Epidermal melanocyte (primary cell): ENCODE results near the gene CPLANE1.
A peak's percentile ranks its signal among the peaks of the same experiment; 100 is the strongest.
"Not testable (repeated sequence)": the region's sequence is repeated elsewhere in the genome, so short reads cannot be mapped to it uniquely, and the experiment has no call there.

ENCODE experiments used
- DNase-seq: peaks from one replicate; pipeline ENCODE4 v3.0.0; 2011; ENCODE audit warnings: low spot score; ENCODE audit not compliant: insufficient read length

CPLANE1 gene

GRCh38 chr5:37248970-37249814, at the start of gene CPLANE1:
CPLANE1 (minus strand) TSS chr5:37249376; CDS start chr5:37247698, 1,678 bp downstream.
- DNase-seq: peak; percentile 58

GRCh38 chr5:37296313-37296712, 47.1 kb upstream of the CPLANE1 start:
- not testable (repeated sequence) for DNase-seq

GRCh38 chr5:37283214-37283820, 34.1 kb upstream of the CPLANE1 start:
- DNase-seq: no peak

- no peak for DNase-seq
Measured at GRCh38 chr5:37275511-37275910, 26.3 kb upstream of the CPLANE1 start.

GRCh38 chr5:37272511-37272910, 23.3 kb upstream of the CPLANE1 start:
- DNase-seq: no peak

GRCh38 chr5:37268100-37268499, 18.9 kb upstream of the CPLANE1 start:
- DNase-seq: not testable (repeated sequence)

- no peak for DNase-seq
Measured at GRCh38 chr5:37255774-37256358, 6.7 kb upstream of the CPLANE1 start.

GRCh38 chr5:37254581-37254980, 5.4 kb upstream of the CPLANE1 start:
- DNase-seq: no peak

GRCh38 chr5:37251665-37252064, 2.5 kb upstream of the CPLANE1 start:
- DNase-seq: no peak

GRCh38 chr5:37249815-37250164, 614 bp upstream of the CPLANE1 start:
- no peak for DNase-seq

GRCh38 chr5:37248421-37248969, 681 bp downstream of the CPLANE1 start:
- no peak for DNase-seq

GRCh38 chr5:37247496-37247895, 1.7 kb downstream of the CPLANE1 start:
- no peak for DNase-seq

GRCh38 chr5:37247036-37247435, 2.1 kb downstream of the CPLANE1 start:
- DNase-seq: no peak

GRCh38 chr5:37234288-37234687, 14.9 kb downstream of the CPLANE1 start:
- no peak for DNase-seq

- DNase-seq: no peak
Measured at GRCh38 chr5:37226377-37226776, 22.8 kb downstream of the CPLANE1 start.

- DNase-seq: no peak
Measured at GRCh38 chr5:37222181-37222580, 27.0 kb downstream of the CPLANE1 start.

GRCh38 chr5:37220426-37220825, 28.8 kb downstream of the CPLANE1 start:
- not testable (repeated sequence) for DNase-seq

GRCh38 chr5:37219384-37219783, 29.8 kb downstream of the CPLANE1 start:
- DNase-seq: not testable (repeated sequence)

- DNase-seq: no peak
Measured at GRCh38 chr5:37217976-37218375, 31.2 kb downstream of the CPLANE1 start.

GRCh38 chr5:37214550-37214949, 34.6 kb downstream of the CPLANE1 start:
- no peak for DNase-seq

- no peak for DNase-seq
Measured at GRCh38 chr5:37212096-37212495, 37.1 kb downstream of the CPLANE1 start.

GRCh38 chr5:37211661-37212060, 37.5 kb downstream of the CPLANE1 start:
- no peak for DNase-seq
